NCI-H2227 (cell line): ENCODE results near the gene GNMT.

Experiments
- DNase-seq: peaks from one replicate; lab custom pipeline; 2025; ENCODE audit not compliant: unreplicated experiment; lab: John Stamatoyannopoulos, UW

Gene GNMT

GRCh38 chr6:43012364-43012763, 51.8 kb downstream of the GNMT start:
- DNase-seq = no peak

- no peak for DNase-seq
These were observed 52.7 kb downstream of the GNMT start for GRCh38 chr6:43013097-43013842.
